IPS-20b (cell line): ENCODE results near the gene JAKMIP1.

ENCODE experiments used
- H3K27ac ChIP-seq: one replicate; pipeline ENCODE4 v1.5.1; 2013; ENCODE audit warnings: low read length
- H3K27me3 ChIP-seq: 2 replicates; pipeline ENCODE4 v1.6.1; 2013; ENCODE audit warnings: mild to moderate bottlenecking, low read length, inconsistent platforms; ENCODE audit not compliant: insufficient read depth
- H3K36me3 ChIP-seq: 2 replicates; pipeline ENCODE4 v1.6.1; 2013; ENCODE audit warnings: low read depth, mild to moderate bottlenecking, inconsistent platforms, low read length, moderate library complexity; ENCODE audit not compliant: insufficient read depth
- H3K4me1 ChIP-seq: 2 replicates; pipeline ENCODE4 v1.6.1; 2013; ENCODE audit warnings: mild to moderate bottlenecking, control low read depth, inconsistent platforms, low read length, moderate library complexity; ENCODE audit not compliant: insufficient read depth
- H3K4me3 ChIP-seq: 2 replicates; pipeline ENCODE4 v1.5.1; 2013; ENCODE audit warnings: mild to moderate bottlenecking, low read length, inconsistent platforms
- H3K9ac ChIP-seq: 2 replicates; pipeline ENCODE4 v1.6.1; 2013; ENCODE audit warnings: low read depth, mild to moderate bottlenecking, inconsistent platforms, low read length, moderate library complexity
- H3K9me3 ChIP-seq: 2 replicates; pipeline ENCODE4 v1.6.1; 2013; ENCODE audit warnings: mild to moderate bottlenecking, low read depth, low read length, inconsistent platforms; ENCODE audit not compliant: insufficient read depth

The JAKMIP1 gene

DNA sequence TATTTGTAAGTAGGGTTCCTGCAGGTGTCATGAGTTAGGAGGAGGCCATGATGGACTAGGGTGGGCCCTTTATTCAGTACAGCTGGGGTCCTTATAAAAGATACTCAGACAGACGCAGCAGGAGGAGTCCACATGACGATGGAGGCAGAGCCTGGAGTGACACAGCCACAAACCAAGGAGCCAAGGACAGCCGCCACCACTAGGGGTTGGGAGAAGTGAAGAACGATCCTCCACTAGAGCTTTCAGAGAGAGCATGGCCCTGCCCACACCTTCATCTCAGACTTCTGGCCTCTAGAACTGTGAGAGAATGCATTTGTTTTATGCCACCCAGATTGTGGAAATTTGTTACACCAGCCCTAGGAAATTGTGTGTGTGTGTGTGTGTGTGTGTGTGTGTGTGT, 31.1 kb downstream of the JAKMIP1 start:
- peaks cover under 1% of the 10 kb centered on the region; the same call in 1 of the 2 replicates for H3K9me3 ChIP-seq
- H3K9ac ChIP-seq, result no peak overlapping the region
- no peak overlapping the region for H3K4me3 ChIP-seq
- H3K4me1 ChIP-seq, result no peaks in the 10 kb centered on the region
- H3K27me3 ChIP-seq, result no peaks in the 10 kb centered on the region
- no peak overlapping the region for H3K27ac ChIP-seq
- H3K36me3 ChIP-seq, result no peaks in the 10 kb centered on the region

DNA sequence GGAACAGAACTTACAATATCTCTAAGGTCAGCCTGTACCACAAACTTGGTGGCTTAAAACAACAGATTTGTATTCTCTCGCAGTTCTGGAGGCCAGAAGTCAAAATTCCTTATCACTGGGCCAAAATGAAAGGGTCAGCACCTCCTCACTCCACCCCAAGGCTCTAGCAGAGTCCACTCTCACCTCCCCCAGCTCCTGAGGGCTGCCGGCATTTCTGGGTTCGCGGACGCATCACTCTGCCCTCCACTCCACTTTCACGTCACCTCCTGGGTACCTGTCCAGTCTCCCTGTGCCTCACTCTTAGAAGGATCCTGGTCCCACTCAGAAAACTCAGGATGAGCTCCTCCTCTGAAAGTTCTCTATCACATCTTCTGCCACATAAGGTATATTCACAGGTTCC, 34.6 kb downstream of the JAKMIP1 start:
- H3K9ac ChIP-seq, result no peak overlapping the region
- H3K4me1 ChIP-seq, result no peaks in the 10 kb centered on the region
- H3K27ac ChIP-seq, result no peak overlapping the region
- no peak overlapping the region for H3K4me3 ChIP-seq
- no peaks in the 10 kb centered on the region; the same call in 1 of the 2 replicates for H3K27me3 ChIP-seq
- no peaks in the 10 kb centered on the region for H3K36me3 ChIP-seq
- peaks cover 6% of the 10 kb centered on the region; the same call in 1 of the 2 replicates for H3K9me3 ChIP-seq

DNA sequence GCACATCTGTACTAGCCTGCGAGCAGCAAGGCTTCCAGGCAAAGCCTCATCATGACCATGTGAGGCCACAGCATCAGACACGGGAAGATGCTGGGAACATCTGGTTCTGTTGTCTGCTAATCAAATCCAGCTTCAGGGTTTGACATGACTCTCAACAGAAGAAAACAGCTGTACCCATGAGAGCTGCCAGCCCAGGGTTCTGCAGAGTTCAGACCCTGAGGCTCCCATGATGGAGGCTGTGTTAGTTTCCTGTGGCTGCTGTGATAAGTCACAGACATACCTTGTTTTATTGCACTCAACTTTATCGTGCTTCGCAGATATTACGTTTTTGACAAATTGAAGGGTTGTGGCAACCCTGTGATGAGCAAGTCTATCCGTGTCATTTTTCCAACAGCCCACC, 37.5 kb downstream of the JAKMIP1 start:
- no peak overlapping the region for H3K4me3 ChIP-seq

DNA sequence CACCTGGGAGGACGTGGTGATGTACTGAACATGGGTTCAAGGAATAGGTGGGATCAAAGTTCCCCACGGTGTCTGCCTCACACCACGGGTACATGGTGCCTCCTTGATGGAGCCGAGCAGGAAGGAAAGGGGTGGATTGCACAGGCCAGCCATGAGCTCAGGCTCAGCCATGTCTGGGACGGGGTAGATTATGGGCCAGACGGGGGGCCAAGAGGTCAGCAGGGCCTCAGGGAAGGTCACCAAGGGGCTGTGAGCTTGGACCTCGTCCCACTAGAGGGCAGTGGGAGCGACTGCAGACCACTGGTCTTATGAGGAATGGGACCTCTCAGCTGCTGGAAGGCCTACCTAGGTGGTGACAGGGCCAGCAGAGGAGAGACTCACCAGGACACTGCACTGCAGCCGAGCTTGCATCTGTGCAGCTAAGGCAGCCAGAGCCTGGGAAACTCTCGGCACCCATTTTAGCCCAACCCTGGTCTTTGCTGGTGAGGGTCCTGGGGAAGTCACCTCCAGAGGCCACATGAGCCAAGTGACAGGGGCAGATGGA, 38.4 kb downstream of the JAKMIP1 start:
- H3K27ac ChIP-seq, result no peak overlapping the region
- no peaks in the 10 kb centered on the region for H3K36me3 ChIP-seq
- H3K9ac ChIP-seq, result no peak overlapping the region
- no peak overlapping the region for H3K4me3 ChIP-seq
- H3K27me3 ChIP-seq, result no peaks in the 10 kb centered on the region; the same call in 1 of the 2 replicates
- H3K4me1 ChIP-seq, result no peaks in the 10 kb centered on the region
- peaks cover 6% of the 10 kb centered on the region; the same call in 1 of the 2 replicates for H3K9me3 ChIP-seq

More for the DNA sequence above, 37.5 kb downstream of the JAKMIP1 start:
- no peak overlapping the region for H3K9ac ChIP-seq
- no peaks in the 10 kb centered on the region for H3K4me1 ChIP-seq
- no peaks in the 10 kb centered on the region for H3K36me3 ChIP-seq
- no peaks in the 10 kb centered on the region; the same call in 1 of the 2 replicates for H3K27me3 ChIP-seq
- peaks cover 6% of the 10 kb centered on the region; the same call in 1 of the 2 replicates for H3K9me3 ChIP-seq
- H3K27ac ChIP-seq, result no peak overlapping the region

DNA sequence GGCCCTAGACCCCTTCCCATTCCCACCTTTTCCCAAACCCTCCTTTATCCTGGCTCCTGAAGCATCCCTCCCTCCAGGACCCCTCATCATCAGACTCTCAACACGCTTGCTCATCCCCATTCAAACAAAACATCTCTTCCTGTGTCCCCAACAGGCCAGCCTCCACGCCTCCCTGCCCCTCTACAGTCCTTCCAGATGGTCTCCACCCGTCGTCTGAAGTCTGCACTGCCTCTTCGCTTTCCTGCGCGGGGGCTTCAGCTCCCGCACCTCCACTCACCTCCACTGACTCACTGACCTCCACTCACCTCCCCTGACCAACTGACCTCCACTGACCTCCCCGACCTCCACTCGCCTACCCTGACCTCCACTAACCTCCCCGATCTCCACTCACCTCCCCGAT, 39.8 kb downstream of the JAKMIP1 start:
- Histone ChIP-seq H3K9ac (no peak overlapping the region), H3K9me3 (peaks cover 6% of the 10 kb centered on the region; the same call in 1 of the 2 replicates), H3K27me3 (no peaks in the 10 kb centered on the region; the same call in 1 of the 2 replicates), H3K4me3 (no peak overlapping the region), H3K27ac (no peak overlapping the region), H3K4me1 (peaks cover under 1% of the 10 kb centered on the region; the same call in 1 of the 2 replicates), H3K36me3 (no peaks in the 10 kb centered on the region)

DNA sequence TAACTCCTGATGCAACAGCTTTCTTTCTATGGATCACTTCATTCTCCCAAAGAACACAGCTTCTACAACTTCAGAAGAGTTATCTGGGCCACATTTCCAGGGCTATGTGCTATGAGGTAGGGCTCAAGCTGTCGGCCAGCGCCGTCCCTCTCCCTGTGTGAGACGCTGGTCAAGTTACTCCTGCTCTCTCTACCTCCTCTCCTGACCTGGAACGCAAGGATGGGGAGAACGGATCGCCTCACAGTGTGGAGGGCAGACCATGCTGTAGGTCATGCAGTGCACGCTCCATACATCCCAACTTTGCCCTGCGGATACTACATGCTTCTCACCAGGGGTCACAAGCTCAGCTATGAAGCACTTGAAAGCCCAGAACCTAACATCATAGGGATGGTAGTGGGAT, 42.4 kb downstream of the JAKMIP1 start:
- Histone ChIP-seq H3K27me3 (no peaks in the 10 kb centered on the region; the same call in 1 of the 2 replicates), H3K4me1 (peaks cover 18% of the 10 kb centered on the region; the same call in 1 of the 2 replicates), H3K36me3 (no peaks in the 10 kb centered on the region), H3K27ac (no peak overlapping the region), H3K9ac (no peak overlapping the region; the same call in 1 of the 2 replicates), H3K4me3 (no peak overlapping the region), H3K9me3 (no peaks in the 10 kb centered on the region)

DNA sequence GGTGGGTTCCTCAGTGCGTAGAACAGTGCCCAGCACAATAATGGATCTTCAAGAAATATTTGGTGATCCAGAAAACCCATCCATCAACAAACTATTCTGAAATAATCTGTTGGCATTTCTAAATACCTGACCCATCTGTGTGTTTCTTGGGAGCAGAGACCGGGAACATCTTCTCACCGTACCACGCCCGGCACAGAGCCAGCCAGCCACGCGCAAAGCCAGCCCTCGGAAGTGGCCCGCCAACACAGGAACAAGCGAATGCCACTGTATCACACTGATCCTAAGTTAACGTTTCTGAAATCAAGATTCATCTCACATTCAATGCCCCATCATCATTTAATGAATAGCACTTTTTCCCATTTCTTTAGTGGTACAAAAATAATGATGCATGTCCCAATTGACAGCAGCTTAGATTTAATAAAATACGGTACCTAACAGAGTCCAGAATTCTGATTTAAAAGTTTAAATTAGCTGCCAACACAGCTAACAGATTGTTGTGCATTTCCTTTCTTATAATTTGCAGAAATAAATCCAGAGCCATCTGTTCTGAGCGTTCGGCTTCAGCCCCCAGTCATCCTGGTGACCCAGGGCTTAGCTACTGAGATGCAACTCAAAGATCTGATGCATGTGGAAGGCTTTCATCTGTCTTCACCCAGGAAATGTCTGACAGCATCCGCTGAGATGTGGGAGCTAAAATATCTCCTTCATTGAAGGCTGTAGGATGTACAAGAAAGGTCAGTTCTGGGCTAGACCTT, 44.2 kb downstream of the JAKMIP1 start:
- H3K4me3 ChIP-seq, result no peak overlapping the region
- no peak overlapping the region for H3K27ac ChIP-seq
- peaks cover 18% of the 10 kb centered on the region; the same call in 1 of the 2 replicates for H3K4me1 ChIP-seq
- no peaks in the 10 kb centered on the region for H3K27me3 ChIP-seq
- no peak overlapping the region for H3K9ac ChIP-seq
- H3K36me3 ChIP-seq, result no peaks in the 10 kb centered on the region
- H3K9me3 ChIP-seq, result no peaks in the 10 kb centered on the region

DNA sequence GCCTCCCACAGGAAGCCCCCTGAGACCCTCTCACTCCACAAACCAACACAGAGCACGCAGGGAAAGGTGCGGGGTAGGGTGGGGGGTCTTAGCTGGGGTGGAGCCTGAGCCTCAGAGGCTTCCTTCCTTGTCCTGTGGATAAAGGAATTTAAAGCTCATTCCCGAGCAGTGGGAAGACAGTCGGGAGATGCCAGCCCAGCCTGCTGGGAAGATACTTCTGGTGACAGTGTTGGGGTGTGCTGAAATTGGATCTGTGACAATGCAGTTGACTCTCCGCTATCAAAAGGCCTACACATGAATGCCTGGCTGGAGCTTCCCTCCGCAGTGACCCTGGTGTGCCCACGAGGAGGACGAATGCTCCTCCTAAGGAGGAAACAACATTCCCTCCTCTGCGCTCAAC, 45.5 kb downstream of the JAKMIP1 start:
- Histone ChIP-seq H3K4me3 (no peak overlapping the region), H3K36me3 (no peaks in the 10 kb centered on the region), H3K27me3 (no peaks in the 10 kb centered on the region), H3K27ac (no peak overlapping the region), H3K9me3 (no peaks in the 10 kb centered on the region), H3K4me1 (peaks cover 18% of the 10 kb centered on the region; the same call in 1 of the 2 replicates), H3K9ac (0 out of 2 replicates have a peak overlapping the region, but pooled peaks have one; percentile 36)

DNA sequence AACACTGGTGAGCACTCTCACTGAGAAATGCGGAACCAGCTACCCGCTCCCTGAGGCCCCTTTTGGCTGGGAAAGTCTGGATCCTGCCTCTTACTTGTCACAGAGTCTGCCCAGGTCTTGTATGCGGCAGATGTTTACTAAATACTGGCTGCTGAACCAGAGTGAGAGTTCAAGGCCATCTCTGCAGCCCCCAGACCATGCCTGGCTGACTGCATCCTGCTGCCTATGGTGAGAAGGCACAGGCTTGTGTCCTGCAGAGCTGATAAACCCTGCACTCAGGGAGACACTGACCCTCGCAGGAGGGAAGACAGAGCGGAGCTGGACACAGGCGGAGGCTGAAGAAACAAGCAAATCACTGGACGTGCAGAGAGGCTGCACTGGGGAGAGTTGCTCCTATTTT, 46.5 kb downstream of the JAKMIP1 start:
- no peak overlapping the region for H3K27ac ChIP-seq
- no peak overlapping the region for H3K4me3 ChIP-seq
- peaks cover 18% of the 10 kb centered on the region; the same call in 1 of the 2 replicates for H3K4me1 ChIP-seq
- H3K36me3 ChIP-seq, result no peaks in the 10 kb centered on the region
- no peak overlapping the region for H3K9ac ChIP-seq
- no peaks in the 10 kb centered on the region for H3K27me3 ChIP-seq
- H3K9me3 ChIP-seq, result no peaks in the 10 kb centered on the region

DNA sequence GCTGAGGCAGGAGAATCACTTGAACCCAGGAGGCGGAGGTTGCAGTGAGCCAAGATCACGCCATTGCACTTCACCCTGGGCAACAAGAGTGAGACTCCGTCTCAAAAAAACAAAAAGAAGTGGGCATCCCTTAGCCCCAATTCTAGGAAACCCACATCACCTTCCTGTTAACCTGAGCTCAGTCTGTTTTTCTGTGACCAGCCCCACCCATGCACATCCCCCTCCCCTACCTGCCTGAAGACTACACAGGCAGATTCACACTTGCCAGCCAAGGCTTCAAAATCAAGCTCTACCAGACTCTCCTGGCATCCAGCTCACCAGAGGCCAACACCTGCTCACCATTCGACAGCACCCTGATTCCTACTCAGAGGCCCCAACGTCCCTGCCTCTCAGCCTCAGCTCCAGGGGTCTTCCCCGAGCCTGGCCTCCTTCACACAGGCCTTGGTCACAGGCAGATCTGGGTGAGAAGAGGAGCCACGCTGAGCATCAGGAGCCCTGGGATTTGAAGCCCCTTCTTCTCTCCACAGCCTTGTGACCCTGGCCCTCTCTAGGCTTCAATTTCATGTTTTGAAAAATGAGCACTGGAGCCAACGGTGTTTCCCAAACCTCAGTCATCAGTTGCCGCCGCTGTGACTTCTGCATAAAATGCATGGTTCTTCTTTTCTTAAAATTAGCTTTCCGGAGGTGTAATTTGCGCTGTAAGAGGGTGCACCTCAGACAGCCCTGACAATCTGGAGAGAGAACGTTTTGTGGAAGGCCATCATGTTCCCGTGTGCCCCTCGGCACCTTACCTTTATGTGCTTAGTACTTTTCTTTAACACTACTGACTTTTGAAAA, 47.3 kb downstream of the JAKMIP1 start:
- no peak overlapping the region for H3K4me3 ChIP-seq

DNA sequence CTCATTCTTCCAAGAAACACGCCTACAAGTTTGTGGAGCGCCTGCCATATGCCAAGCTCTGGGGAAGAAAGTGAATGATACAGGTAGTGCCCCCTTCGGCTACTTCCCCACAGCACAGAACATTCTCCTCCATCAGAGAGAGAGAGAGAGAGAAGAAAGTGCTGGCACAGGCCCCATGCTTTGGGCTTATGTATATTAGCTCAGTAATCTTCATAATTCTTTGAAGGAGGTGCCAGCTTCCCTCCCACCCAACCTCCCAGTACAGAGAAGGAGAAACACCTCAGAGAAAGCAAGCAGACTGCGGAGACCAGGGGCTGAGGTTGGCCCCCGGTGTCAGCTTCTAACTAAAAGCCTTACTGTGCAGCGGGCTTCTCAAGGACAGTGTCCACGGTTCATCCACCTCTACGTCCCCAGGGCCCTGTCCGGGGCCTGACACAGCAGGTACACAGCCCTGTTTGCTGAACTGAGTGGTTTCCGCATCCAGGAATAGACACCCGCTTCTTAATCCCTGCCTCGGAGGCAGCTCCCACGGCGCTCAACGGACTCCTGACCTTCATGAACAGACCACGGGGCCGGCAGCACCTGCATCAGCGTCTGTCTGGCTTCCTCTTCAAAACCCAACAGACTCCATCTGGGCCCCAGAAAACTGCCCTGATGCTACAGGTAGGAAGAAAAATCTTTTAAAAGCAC, 50.2 kb downstream of the JAKMIP1 start:
- no peak overlapping the region for H3K9ac ChIP-seq
- no peak overlapping the region for H3K4me3 ChIP-seq
- no peaks in the 10 kb centered on the region for H3K27me3 ChIP-seq
- no peaks in the 10 kb centered on the region for H3K36me3 ChIP-seq
- H3K9me3 ChIP-seq, result no peaks in the 10 kb centered on the region
- H3K4me1 ChIP-seq, result peaks cover 14% of the 10 kb centered on the region; the same call in 1 of the 2 replicates
- no peak overlapping the region for H3K27ac ChIP-seq

More for the DNA sequence above, 47.3 kb downstream of the JAKMIP1 start:
- no peak overlapping the region for H3K27ac ChIP-seq
- no peaks in the 10 kb centered on the region for H3K36me3 ChIP-seq
- H3K9me3 ChIP-seq, result no peaks in the 10 kb centered on the region
- peaks cover 18% of the 10 kb centered on the region; the same call in 1 of the 2 replicates for H3K4me1 ChIP-seq
- no peak overlapping the region; the same call in 1 of the 2 replicates for H3K9ac ChIP-seq
- H3K27me3 ChIP-seq, result no peaks in the 10 kb centered on the region
